Measurements from ENCODE around the gene RNF157.

Gene RNF157

DNA sequence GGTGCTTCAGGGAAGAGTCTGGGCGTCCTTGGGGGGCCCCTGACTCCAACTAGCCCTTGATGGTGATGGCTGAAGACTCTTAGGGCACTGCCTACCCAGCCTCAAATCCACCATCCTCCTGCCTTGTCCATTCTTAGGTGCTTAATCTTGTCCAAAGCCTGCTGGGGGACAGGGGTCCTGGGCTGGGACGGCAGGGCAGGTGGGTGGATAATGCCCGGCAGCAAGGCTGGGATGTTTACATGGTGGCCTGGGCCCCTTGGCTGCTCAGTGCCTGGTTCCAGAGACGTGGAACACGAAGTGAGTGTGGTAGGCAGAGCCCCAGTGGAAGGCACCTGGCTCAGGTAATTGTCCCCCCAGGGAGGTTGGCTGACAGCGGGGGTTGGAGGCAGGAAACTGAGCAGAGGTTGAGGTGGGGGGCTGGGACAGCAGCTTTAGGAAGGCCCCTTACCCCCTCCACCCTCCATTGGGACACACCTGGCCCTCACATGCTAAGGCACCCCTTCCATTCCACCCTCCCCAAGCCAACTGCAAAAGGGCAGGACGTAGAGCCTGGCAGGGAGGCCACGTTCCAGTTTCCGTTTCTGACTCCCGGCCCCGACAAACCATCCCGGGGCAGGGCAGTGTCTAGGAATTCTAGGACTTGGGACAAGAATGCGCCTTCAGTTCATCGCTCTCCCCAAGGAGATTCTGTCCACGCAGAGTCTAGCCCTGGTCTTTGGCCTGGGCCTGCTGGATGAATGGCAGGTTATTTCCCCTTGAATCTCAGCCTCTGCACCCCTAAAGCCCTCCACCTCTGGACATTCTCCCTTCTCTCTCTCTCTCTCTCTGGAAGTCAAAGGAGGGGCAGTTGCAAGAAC lies 101.2 kb downstream of the RNF157 start:
- DNase-seq, result no peak

- no peak for DNase-seq
Observed at GRCh38 chr17:76138234-76138895, 101.9 kb downstream of the RNF157 start.

DNA sequence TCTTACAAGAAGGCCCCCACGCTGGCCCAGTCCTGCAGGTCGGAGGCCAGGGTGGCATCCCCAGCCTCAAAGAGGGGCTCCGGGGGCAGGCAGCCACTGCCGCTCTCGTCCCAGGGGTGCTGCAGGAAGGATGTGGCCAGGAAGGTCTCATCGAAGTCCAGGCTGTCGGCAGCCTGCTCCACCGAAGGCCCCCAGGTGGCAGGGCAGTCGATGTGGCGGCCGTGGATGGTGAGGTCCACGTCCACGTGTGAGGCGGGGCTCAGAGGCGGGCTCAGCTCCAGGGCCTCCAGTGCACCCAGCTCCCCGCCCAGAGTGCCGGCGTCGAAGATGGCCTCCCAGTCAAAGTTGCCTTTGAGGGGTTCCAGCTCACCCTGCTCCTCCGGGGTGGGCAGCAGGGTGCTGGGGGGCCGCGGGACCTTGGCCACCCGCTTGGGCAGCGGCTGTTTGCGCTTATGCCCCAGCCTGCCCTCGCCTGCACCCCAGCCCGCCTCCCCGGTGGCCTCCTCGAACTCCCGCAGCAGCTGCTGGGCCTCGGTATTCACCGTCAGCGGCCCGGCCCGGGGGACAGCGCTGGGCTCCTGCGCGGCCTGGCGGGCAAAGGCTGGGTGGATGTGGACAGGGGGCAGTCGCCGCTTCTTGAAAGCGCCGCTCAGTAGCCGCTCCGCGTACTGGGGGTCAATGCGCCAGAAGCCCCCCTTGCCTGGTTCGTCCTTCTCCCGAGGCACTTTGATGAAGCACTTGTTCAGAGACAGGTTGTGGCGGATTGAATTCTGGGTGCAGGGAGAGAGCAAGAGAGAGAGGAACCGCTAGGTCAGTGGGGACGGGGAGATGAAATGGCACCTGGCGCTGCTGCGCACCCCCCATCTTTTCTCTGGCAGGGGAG lies 102.7 kb downstream of the RNF157 start:
- DNase-seq, result no peak

DNA sequence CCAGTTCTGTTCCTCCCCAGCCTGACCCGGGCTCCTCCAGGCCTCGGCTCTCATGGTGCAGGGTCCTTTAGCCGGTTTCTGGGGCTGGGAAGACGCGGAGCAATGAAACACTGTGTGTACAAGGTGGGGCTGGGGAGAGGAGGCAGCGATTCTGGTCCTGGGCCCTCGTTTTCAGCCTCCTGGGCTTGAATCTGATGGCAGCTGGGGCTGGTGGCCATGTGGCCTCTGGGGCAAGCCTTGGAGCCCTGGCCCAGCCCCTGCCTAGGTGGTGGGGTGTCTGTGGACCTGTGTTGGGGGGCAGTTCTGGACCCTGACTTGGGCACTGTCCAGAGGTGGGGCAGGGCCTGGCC lies 103.3 kb downstream of the RNF157 start:
- DNase-seq, result no peak

DNA sequence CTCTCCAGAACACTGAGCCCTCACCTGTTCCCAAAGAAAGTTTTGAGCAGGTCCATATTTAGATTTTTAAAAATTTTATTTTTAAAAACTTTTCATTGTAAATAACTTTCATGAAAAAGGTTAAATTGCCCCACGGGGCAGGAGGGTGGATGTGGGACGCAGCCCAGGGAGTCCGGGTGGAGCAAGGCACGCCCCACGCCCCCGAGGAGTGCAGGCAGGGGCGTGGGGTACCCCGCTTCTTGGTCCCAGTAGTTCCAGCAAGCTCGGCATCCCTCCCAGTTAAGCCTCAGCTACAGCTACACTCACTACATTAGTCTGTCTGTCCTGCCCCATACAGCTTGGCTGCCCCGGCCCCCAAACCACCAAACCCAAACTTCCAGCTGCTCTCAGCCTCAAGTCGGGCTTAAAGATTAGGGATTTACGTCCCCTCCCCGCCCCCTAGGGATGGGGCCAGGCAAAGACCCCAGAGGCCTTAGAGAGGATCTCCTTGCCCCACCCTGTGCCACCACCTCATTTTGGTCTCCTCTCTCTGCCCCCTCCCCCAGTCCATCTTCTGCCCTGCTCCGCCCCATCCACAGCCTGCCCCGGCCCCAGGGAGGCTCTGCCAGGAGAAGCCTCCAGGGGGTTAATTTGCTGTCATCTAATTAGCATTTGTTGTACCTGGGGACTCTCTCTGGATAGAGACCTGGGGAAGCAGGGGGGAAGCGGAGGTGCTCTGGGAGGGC lies 103.9 kb downstream of the RNF157 start:
- no peak for DNase-seq

GRCh38 chr17:76135810-76136188 lies 104.5 kb downstream of the RNF157 start:
- DNase-seq, result no peak

GRCh38 chr17:76134911-76135809 lies 105.1 kb downstream of the RNF157 start:
- DNase-seq, result no peak

GRCh38 chr17:76132574-76133338 lies 107.5 kb downstream of the RNF157 start:
- DNase-seq, result peak; percentile 89

GRCh38 chr17:76131692-76132573 lies 108.4 kb downstream of the RNF157 start:
- DNase-seq, result peak; percentile 62

- no peak for DNase-seq
Observed at GRCh38 chr17:76131051-76131691, 109.1 kb downstream of the RNF157 start.

- DNase-seq, result no peak
Observed at GRCh38 chr17:76130473-76130872, 109.8 kb downstream of the RNF157 start.

GRCh38 chr17:76125922-76126321 lies 114.4 kb downstream of the RNF157 start:
- no peak for DNase-seq

GRCh38 chr17:76125391-76125675 lies 115.0 kb downstream of the RNF157 start:
- DNase-seq, result no peak

GRCh38 chr17:76124582-76125390 lies 115.5 kb downstream of the RNF157 start:
- no peak for DNase-seq

DNA sequence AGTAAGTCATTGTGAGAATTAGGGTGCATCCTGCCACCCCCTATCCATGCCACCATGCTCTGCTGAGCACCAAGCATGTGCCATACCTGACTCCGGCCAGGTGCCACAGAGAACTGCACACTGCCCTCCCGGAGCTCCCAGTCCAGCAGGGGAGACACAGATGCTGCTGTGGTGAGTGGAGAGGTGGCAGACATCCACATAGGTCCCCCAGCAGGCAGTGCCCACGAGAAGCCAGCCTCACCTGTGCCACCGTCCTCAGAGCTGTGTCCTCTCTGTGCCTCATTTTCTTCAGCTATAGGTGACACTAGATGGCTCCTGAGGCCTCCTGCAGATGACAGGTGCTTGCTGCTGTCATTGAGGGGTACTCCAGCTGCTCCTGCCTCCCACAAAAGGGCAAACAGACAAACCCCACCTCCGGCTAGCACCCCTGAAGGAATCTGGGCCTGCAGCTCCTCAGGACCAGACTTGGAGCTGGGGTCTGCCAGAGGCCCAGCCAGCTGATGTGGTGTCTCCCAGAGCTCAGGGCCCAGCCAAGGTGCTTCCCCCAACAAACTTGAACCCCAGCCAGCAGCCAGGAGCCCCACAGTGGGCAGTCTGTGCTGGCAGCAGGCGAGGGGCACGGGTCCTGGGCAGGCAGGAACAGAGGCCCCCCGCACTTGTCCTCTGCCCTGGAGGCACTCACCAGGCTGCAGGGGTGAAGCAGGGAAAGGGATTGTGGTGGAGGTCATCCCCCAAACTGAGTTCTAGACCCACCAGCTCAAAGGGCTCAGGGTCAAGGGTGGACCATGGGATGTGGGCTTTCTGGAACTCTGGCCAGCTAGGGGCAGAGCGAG lies 116.3 kb downstream of the RNF157 start:
- no peak for DNase-seq

- DNase-seq, result no peak
Observed at GRCh38 chr17:76123191-76123499, 117.1 kb downstream of the RNF157 start.

DNA sequence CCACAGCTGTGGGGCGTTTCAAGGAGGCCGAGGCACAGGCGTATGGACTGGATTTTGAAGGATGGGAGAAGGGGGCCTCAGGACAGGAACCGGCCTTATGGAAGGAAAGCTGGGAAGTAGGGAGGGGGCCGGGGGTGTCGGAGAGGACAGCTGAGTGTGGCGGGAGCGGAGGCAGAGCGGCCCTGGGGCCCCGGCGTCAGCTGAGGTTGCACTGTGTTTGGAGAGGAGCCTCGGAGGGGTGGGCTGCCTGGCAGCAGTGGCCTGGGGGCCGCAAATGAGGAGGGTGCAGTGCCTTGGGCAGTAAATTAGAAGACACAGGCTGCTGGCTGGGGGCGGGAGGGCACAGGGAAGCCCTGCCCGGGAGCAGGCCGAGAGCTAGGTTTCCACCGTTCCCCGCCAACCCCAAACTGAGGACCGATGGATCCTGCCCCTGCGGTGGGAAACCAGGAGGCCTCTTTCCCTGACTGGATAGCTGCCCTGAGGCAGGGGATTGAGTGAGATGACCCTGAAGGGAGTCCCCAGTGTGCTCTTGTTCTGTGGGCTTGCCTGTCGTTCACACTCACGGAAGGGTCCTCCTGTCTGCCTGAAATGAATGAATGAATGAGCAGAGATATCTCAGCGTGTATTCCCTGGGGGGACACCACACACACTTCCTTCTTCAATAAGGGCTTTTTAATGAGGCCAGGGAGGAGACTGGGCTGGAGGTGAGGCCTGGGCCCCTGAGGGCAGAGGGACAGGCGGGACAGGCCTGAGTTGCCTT lies 117.7 kb downstream of the RNF157 start:
- DNase-seq, result no peak
